Liver (tissue), 9 donors: ENCODE measurements around the gene LAMA5. TPM values are rescaled to one million over a fixed set of nuclear protein-coding genes. Genes with fewer than 3 reads are reported as not detected.

ENCODE experiments used
- DNase-seq: peaks from one replicate; pipeline ENCODE4 v3.0.0-alpha.2; 2017; ENCODE audit warnings: low spot score
- H3K27ac ChIP-seq, 2 donors: one replicate each; pipeline ENCODE4 v1.7.0; 2013; ENCODE audit warnings: inconsistent platforms in 2 of 2, low read length in 2 of 2, control low read depth in 1 of 2, low read depth in 1 of 2, mild to moderate bottlenecking in 1 of 2
- H3K27me3 ChIP-seq, 4 donors: one replicate each; pipeline versions ENCODE4 v1.6.1 to v1.7.0; 2013; ENCODE audit warnings: low read length in 3 of 4, inconsistent platforms in 1 of 4, mild to moderate bottlenecking in 1 of 4, moderate library complexity in 1 of 4; ENCODE audit not compliant: control insufficient read depth in 4 of 4, insufficient read depth in 4 of 4
- H3K36me3 ChIP-seq, 4 donors: one replicate each; pipeline versions ENCODE4 v1.6.1 to v1.7.0; 2013; ENCODE audit warnings: low read length in 3 of 4, mild to moderate bottlenecking in 3 of 4, low read depth in 1 of 4, moderate library complexity in 1 of 4; ENCODE audit not compliant: control insufficient read depth in 4 of 4, insufficient read depth in 3 of 4
- H3K4me1 ChIP-seq, 4 donors: one replicate each; pipeline versions ENCODE4 v1.6.1 to v1.7.0; 2013; ENCODE audit warnings: low read length in 3 of 4, mild to moderate bottlenecking in 3 of 4, moderate library complexity in 1 of 4; ENCODE audit not compliant: control insufficient read depth in 4 of 4, insufficient read depth in 4 of 4
- H3K4me3 ChIP-seq, 3 donors: one replicate each; pipeline versions ENCODE4 v1.6.1 to v1.7.0; 2013; ENCODE audit warnings: low read length in 3 of 3, control low read depth in 1 of 3, low read depth in 1 of 3, mild to moderate bottlenecking in 1 of 3
- H3K9ac ChIP-seq, 2 donors: one replicate each; pipeline ENCODE4 v1.7.0; 2013; ENCODE audit warnings: low read length in 2 of 2, mild to moderate bottlenecking in 2 of 2, moderate library complexity in 2 of 2, control low read depth in 1 of 2, low read depth in 1 of 2
- H3K9me3 ChIP-seq, 4 donors: one replicate each; pipeline versions ENCODE4 v1.6.1 to v1.7.0; 2013; ENCODE audit warnings: low read length in 3 of 4; ENCODE audit not compliant: control insufficient read depth in 4 of 4
- ATF3 ChIP-seq: IDR thresholded peaks from 2 replicates; pipeline ENCODE4 v1.6.1; 2016; ENCODE audit warnings: antibody characterized with exemption
- CTCF ChIP-seq: fragments of 150-350 bp; IDR thresholded peaks from 2 replicates; pipeline ENCODE4 v1.5.1; 2017; ENCODE audit warnings: improper control_type of control experiment, low read depth, low read length; ENCODE audit not compliant: missing input control
- EGR1 ChIP-seq, 2 donors: IDR thresholded peaks; 2 replicates each; pipeline ENCODE4 v1.6.1; 2016 to 2018; ENCODE audit warnings: antibody characterized with exemption in 2 of 2, low read depth in 2 of 2
- FOXA1 ChIP-seq: IDR thresholded peaks from 2 replicates; pipeline ENCODE4 v1.6.1; 2016; ENCODE audit warnings: antibody characterized with exemption
- FOXA2 ChIP-seq: IDR thresholded peaks from 2 replicates; pipeline ENCODE4 v1.6.1; 2016; ENCODE audit warnings: antibody characterized with exemption
- GABPA ChIP-seq, 2 donors: IDR thresholded peaks in 1 of 2; conservative IDR thresholded peaks in 1 of 2; 2 replicates each; pipeline ENCODE4 v1.6.1; 2016; ENCODE audit warnings: antibody characterized with exemption in 2 of 2, mild to moderate bottlenecking in 1 of 2, moderate library complexity in 1 of 2
- HNF4A ChIP-seq, 2 donors: conservative IDR thresholded peaks; 2 replicates each; pipeline ENCODE4 v1.6.1; 2016; ENCODE audit warnings: antibody characterized with exemption in 2 of 2, mild to moderate bottlenecking in 2 of 2
- HNF4G ChIP-seq: IDR thresholded peaks from 2 replicates; pipeline ENCODE4 v1.6.1; 2016; ENCODE audit warnings: antibody characterized with exemption
- JUND ChIP-seq, 2 donors: IDR thresholded peaks; 2 replicates each; pipeline ENCODE4 v1.6.1; 2016; ENCODE audit warnings: antibody characterized with exemption in 2 of 2
- NR2F2 ChIP-seq: IDR thresholded peaks from 2 replicates; pipeline ENCODE4 v1.6.1; 2016; ENCODE audit warnings: antibody characterized with exemption
- RAD21 ChIP-seq, 2 donors: IDR thresholded peaks; 2 replicates each; pipeline ENCODE4 v1.6.1; 2016; ENCODE audit warnings: antibody characterized with exemption in 2 of 2, mild to moderate bottlenecking in 2 of 2
- REST ChIP-seq: IDR thresholded peaks from 2 replicates; pipeline ENCODE4 v1.6.1; 2016; ENCODE audit warnings: antibody characterized with exemption, mild to moderate bottlenecking
- RXRA ChIP-seq, 2 donors: IDR thresholded peaks; 2 replicates each; pipeline ENCODE4 v1.6.1; 2017 to 2018; ENCODE audit warnings: antibody characterized with exemption in 2 of 2, mild to moderate bottlenecking in 1 of 2
- SP1 ChIP-seq: IDR thresholded peaks from 2 replicates; pipeline ENCODE4 v1.6.1; 2018; ENCODE audit warnings: antibody characterized with exemption, mild to moderate bottlenecking
- TAF1 ChIP-seq: conservative IDR thresholded peaks from 2 replicates; pipeline ENCODE4 v1.6.1; 2016; ENCODE audit warnings: antibody characterized with exemption, mild to moderate bottlenecking
- YY1 ChIP-seq: IDR thresholded peaks from 2 replicates; pipeline ENCODE4 v1.6.1; 2016; ENCODE audit warnings: antibody characterized with exemption, mild to moderate bottlenecking
- ZBTB33 ChIP-seq: IDR thresholded peaks from 2 replicates; pipeline ENCODE4 v1.6.1; 2016; ENCODE audit warnings: antibody characterized with exemption
- WGBS: extraction: QIAGEN DNeasy Blood & Tissue Kit; methylation state at CpG from one replicate; pipeline ENCODE4 v1.1.7; 2013; 5-methylcytosine and 5-hydroxymethylcytosine counted together
- polyA plus RNA-seq, 2 donors: library from polyadenylated mRNA; stranded (reverse) in 1 of 2; unstranded in 1 of 2; fragments of 200-250 nt in 1 of 2; fragments of >200 nt in 1 of 2; fragmentation: Nextera tagmentation in 1 of 2; extraction: Ambion mirVana in 1 of 2; gene quantifications; one replicate each; pipeline versions ENCODE4 v1.2.1 to v1.2.3, GENCODE V29; 2013 to 2015
- total RNA-seq, 2 donors: library from RNA; depleted of rRNA; stranded (reverse); fragments of >200 nt; gene quantifications; one replicate each; pipeline ENCODE4 v1.2.3, GENCODE V29; 2014
- TF ChIP-seq, protein P1 (sequence below): IDR thresholded peaks from 2 replicates; pipeline ENCODE4 v1.6.1; 2016; ENCODE audit warnings: antibody characterized with exemption
- donor health status: healthy.
- donor health status: healthy.
- donor health status: healthy.
- donor health status: healthy.
- donor health status: healthy.

The LAMA5 gene
- total and polyA plus RNA-seq, 4 donors, result 3.6 to 40.2 (median 13.7) TPM

DNA sequence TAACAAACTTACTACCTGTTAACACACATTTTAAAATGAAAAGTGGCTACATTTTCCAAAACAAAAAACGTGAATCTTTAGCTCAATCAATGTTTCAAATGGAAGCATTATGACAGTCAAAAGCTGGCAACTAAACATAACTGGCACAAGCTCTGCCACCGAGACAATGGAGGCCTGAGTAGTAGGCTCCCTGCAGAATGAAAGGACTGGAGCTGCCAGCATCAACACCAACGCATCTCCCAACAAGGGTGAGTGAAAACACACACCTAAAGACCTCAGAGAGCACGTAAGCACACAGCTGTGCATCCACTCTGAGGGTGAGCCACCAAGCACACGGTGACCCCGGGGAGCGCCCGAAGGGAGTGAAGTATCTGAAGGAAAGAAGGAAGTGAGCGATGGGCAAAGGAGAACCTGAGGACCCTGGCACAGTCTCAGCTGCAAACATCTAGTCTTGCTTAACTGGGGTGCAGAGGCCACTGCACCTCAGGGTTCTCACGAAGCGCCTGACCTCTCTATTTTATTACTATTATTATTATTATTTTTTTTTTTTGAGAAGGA is 65.9 kb downstream of the LAMA5 start:
- no peak for DNase-seq
- Histone ChIP-seq H3K27ac (no peak overlapping the region), H3K4me3 (no peak overlapping the region), H3K4me1 (peaks cover 21 to 58% (median 48%) of the 10 kb centered on the region in 4 donors), H3K27me3 (no peaks in the 10 kb centered on the region), H3K36me3 (peaks cover 1 to 9% (median 6%) of the 10 kb centered on the region in 4 donors), H3K9ac (no peak overlapping the region), H3K9me3 (no peaks in the 10 kb centered on the region)
- 87% methylated on average over 11 of the region's 11 CpGs for WGBS
- TF ChIP-seq RAD21 (IDR thresholded peaks at IDR 0.05), result no peak

GRCh38 chr20:62300319-62300718 is 66.8 kb downstream of the LAMA5 start:
- Histone ChIP-seq H3K9ac (no peak overlapping the region), H3K27me3 (no peaks in the 10 kb centered on the region), H3K4me3 (no peak overlapping the region), H3K27ac (no peak overlapping the region), H3K9me3 (no peaks in the 10 kb centered on the region), H3K36me3 (peaks cover 0 to 11% (median 4%) of the 10 kb centered on the region in 4 donors), H3K4me1 (peaks cover 14 to 49% (median 40%) of the 10 kb centered on the region in 4 donors)
- DNase-seq, result no peak
- WGBS, result 91% methylated on average over 11 of the region's 11 CpGs
- TF ChIP-seq FOXA2 (no peak), SP1 (no peak), FOXA1 (no peak), RAD21 (IDR thresholded peaks at IDR 0.05) (no peak), HNF4A (conservative IDR thresholded peaks at IDR 0.05) (no peak), JUND (IDR thresholded peaks at IDR 0.05) (no peak), REST (no peak), TAF1 (no peak), ATF3 (no peak), YY1 (no peak), RXRA (IDR thresholded peaks at IDR 0.05) (no peak), CTCF (no peak), EGR1 (IDR thresholded peaks at IDR 0.05; ENCODE audit: low read depth in 2 of 2) (no peak), GABPA (IDR thresholded peaks at IDR 0.05 in 1 of 2, conservative IDR thresholded peaks at IDR 0.05 in 1 of 2) (no peak), HNF4G (no peak), ZBTB33 (no peak), NR2F2 (no peak)
- TF ChIP-seq, protein P1, sequence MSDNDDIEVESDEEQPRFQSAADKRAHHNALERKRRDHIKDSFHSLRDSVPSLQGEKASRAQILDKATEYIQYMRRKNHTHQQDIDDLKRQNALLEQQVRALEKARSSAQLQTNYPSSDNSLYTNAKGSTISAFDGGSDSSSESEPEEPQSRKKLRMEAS, result no peak
